ENCODE results near the gene DDX18. TPM values are rescaled to one million over a fixed set of nuclear protein-coding genes. Genes with fewer than 3 reads are reported as not detected.

Gene DDX18
- total and polyA plus RNA-seq, 4 donors: 16.3 to 34.4 (median 23.3) TPM

GRCh38 chr2:117862459-117862858, 48.0 kb downstream of the DDX18 start (continued):
- TF ChIP-seq MAX (IDR thresholded peaks at IDR 0.05) (no peak), FOXA1 (IDR thresholded peaks at IDR 0.05) (no peak), ZBTB33 (IDR thresholded peaks at IDR 0.05) (no peak), NR2F2 (IDR thresholded peaks at IDR 0.05) (no peak), SP1 (IDR thresholded peaks at IDR 0.05) (no peak)

- Histone ChIP-seq H3K27me3 (ENCODE audit: control insufficient read depth in 4 of 4, insufficient read depth in 4 of 4, low read length in 3 of 4) (peaks cover 0 to 4% (median 0%) of the 10 kb centered on the region in 4 donors), H3K4me1 (ENCODE audit: control insufficient read depth in 4 of 4, insufficient read depth in 4 of 4, low read length in 3 of 4) (no peaks in the 10 kb centered on the region), H3K9me3 (ENCODE audit: control insufficient read depth in 4 of 4, low read length in 3 of 4) (no peaks in the 10 kb centered on the region), H3K9ac (ENCODE audit: low read depth in 1 of 2, low read length in 2 of 2) (no peak overlapping the region), H3K36me3 (ENCODE audit: control insufficient read depth in 4 of 4, insufficient read depth in 3 of 4, low read depth in 1 of 4, low read length in 3 of 4) (no peaks in the 10 kb centered on the region), H3K4me3 (ENCODE audit: low read depth in 1 of 3, low read length in 3 of 3) (no peak overlapping the region), H3K27ac (ENCODE audit: low read depth in 1 of 2, low read length in 2 of 2) (no peak overlapping the region)
- DNase-seq (ENCODE audit: low spot score): no peak
- TF ChIP-seq ZBTB33 (IDR thresholded peaks at IDR 0.05) (no peak), HNF4A (conservative IDR thresholded peaks at IDR 0.05) (no peak), YY1 (IDR thresholded peaks at IDR 0.05) (no peak), ATF3 (IDR thresholded peaks at IDR 0.05) (no peak), GABPA (IDR thresholded peaks at IDR 0.05 in 1 of 2, conservative IDR thresholded peaks at IDR 0.05 in 1 of 2) (no peak), FOXA1 (IDR thresholded peaks at IDR 0.05) (no peak), RAD21 (IDR thresholded peaks at IDR 0.05) (no peak), MAX (IDR thresholded peaks at IDR 0.05) (no peak), EGR1 (IDR thresholded peaks at IDR 0.05; ENCODE audit: low read depth in 2 of 2) (no peak), SP1 (IDR thresholded peaks at IDR 0.05) (no peak), REST (IDR thresholded peaks at IDR 0.05) (no peak), JUND (IDR thresholded peaks at IDR 0.05) (no peak), TAF1 (conservative IDR thresholded peaks at IDR 0.05) (no peak), CTCF (IDR thresholded peaks at IDR 0.05; ENCODE audit: low read depth, low read length, missing input control) (no peak), FOXA2 (IDR thresholded peaks at IDR 0.05) (no peak)
- WGBS: 38% methylated on average over 1 of the region's 1 CpG
These were observed 61.3 kb downstream of the DDX18 start for GRCh38 chr2:117875786-117876185.
